Activated naive CD8-positive, alpha-beta T cell treated with anti-CD3 and anti-CD28 coated beads, Interleukin-2, amount 50 U/mL, for 16 hours (primary cell): Measurements from ENCODE around the gene PROM2.

ENCODE experiments used
- DNase-seq: peaks from one replicate; pipeline ENCODE4 v3.0.0-alpha.2; 2020; ENCODE audit warnings: low read depth, low spot score

PROM2 gene

DNA sequence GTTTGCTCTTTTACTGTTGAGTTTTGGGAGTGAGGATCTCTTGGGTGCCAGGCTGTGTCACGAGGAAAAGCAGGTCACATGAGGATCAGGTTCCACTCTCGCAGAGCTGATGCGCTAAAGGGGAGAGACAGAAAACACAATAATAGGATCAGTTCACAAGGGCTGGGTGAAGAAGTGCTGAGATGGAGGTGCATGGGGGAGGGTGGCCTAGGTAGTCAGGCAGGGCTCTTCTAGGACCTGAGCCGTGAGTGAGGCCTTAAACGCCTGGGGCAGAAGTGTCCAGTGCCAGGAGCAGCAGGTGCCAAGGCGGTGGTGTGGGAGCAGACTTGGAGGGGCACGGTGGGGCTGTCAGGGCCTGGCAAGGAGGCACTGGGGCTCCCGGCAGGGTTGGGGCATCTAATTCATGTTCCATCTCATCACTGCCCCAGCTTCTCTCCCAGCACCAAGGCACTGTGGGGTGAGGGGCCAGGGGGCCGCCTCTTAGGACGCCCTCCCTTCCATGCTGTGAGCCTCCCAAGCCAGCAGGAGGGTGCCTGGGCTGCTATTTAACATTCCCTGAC is 32.2 kb downstream of the PROM2 start:
- no peak for DNase-seq

- no peak for DNase-seq
Observed at GRCh38 chr2:95307036-95307435, 32.8 kb downstream of the PROM2 start.

DNA sequence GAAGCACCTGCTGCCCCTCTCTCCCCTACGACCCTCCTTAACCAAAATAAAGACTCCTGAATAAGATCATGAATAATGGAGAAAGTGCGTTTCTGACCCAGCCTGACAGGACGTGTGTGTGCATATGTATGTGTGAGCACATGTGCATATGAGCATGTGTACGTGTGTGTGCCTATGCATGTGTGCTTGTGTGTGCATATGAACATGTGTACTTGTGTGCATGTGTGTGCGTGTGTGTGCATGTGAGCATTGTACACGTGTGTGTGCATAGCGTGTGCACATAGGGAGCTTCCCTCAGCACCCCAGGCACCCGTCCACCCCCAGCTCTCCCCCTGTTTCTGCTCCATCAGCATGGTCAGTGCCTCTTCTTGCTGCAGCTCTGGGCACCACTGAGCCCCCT is 33.6 kb downstream of the PROM2 start:
- DNase-seq: no peak

DNA sequence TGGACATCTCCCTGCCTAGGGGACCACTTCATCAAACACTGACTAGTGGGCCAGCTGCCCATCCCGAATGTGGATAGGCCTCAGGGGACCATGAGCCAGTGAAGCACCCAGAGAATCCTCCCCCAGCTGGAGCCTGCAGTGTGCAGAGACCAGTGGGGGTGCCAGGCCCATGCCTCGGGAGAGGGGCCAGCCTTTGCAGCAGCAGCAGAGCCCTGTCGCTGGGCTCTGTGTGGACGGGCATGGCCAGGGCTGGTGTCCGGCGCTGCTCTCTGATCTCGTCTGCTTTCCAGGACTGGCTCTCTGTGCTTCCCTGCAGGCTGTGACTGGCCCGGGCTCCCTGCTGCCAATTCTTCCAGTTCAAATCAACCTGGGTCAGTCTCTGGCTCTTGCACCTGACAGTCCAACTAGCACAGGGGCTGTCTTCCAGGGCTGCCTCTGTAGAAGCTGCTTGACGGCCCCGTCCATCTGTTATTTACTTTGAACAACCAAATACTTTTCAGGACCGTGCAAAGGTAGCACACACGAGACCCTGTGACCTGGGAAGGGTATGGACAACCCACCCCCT is 34.3 kb downstream of the PROM2 start:
- no peak for DNase-seq

- no peak for DNase-seq
Observed at GRCh38 chr2:95309599-95309998, 35.4 kb downstream of the PROM2 start.

GRCh38 chr2:95310216-95310615 is 36.0 kb downstream of the PROM2 start:
- no peak for DNase-seq

DNA sequence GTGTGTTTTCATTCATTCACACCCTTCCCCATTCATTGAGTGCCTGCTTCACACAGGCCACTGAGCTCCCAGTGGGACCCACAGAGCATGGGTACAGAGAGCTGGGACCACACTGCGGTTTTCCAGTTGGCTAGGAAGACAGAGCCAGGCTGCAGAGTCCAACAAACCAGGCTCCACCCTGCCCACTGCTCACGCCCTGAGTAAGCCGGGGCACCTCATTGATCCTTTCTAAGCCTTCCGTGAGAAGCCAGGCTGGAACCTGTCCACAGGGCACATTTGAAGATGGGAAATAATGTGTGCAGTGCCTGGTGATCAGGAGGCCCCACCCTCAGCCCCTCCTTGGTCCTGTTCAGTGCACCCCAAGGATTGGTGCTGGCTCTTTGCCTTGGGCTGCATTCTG is 36.4 kb downstream of the PROM2 start:
- DNase-seq: no peak

DNA sequence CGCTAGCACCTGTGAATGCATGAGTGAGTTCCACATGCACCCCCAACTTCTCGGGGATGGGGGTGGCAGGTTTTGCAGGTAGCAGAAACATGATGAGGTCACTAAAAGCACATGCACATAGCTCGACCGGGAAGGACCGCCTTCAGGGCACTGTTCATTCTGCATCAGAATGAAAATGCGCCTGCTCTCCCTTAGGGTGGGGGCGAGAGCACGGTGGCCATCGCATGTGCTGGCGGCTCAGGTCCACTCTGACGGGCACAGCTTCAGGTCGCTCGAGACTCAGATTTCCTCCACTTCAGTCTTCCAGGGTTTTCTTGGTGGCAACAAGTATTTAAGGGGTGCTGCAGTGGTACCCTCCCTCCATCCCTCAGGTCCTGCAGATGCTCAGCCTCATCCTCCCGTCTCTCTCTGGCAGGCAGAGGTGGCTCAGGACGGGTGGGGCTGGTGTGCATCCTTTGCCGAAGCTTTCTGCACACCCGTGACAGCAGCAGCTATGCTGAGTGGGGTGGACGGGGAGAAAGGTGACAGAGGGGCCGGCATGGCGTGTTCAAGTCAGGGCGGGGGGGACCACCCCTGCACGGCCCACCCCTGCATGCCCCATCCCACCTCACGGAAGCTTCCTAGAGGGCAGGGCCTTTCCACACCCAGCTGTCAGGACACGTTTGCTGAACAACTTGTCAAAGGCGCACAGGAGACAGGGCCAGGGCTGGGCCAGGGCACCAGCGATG is 37.7 kb downstream of the PROM2 start:
- DNase-seq: no peak

DNA sequence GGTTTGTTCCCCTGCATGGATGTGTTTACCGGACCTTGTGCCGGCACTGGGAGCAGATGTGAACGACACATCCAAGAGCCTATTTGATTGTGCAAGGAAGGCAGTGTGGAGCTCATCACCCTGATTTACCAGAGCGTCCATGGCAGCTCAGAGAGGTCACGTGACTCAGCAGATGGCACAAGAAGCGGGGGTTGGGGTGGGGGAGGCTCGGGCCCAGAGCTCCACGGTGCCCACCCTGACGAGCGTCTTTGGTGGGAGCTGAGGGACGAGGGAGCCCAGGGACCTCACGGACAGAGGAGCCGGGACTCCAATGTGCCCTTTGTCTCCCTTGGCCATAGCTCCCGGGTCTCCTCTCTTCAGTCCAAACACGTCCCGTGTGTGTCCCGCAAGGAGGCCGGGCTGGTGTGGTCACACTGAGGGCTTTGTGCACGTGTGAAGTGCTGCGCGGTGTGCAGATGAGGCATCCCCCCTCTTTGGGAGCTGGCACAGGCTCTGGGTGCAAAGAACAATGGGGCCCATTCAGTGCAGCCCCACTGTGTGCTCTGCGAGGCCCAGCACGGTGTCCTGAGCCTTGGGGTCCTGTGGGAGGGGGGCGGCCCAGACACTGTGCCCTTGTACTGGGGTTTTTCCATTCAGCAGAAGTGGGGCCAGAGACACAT is 38.4 kb downstream of the PROM2 start:
- no peak for DNase-seq

DNA sequence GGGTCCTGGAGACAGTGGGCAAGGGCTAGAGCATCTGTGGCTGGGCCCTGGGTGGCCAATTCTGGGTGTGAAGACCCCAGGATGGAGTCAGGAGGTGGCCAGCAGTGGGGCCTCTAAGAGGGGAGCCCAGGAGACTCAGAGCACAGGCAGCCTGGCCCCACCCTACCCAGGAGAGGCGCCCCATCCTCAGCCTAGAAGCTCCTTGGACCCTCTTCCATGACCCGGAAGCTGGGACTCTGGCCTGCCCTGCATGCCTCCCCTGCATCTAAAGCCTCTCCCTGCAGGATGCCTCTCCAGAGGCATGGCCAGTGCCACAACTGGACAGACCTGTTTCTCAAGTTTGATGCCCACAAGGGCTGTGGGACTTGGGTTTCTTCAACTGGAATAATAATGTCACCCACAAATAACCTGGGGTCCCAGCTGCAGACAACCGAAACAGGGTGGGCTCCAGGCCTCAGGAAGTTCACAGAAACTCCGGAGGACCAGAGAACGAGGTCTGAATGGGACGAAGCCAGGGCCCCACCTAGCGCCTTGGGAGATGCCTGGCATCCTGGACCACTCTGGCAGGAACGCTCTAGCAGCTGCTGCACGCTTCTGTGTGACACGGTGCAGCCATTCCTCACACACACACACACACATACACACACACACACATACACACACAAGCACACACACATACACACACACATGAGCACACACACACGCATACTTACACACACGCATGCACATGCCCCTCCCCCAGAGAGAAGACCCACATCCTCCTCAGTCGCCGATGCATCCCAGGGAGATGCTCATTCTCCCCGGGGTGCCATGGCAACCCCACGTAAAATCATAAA is 39.3 kb downstream of the PROM2 start:
- no peak for DNase-seq

DNA sequence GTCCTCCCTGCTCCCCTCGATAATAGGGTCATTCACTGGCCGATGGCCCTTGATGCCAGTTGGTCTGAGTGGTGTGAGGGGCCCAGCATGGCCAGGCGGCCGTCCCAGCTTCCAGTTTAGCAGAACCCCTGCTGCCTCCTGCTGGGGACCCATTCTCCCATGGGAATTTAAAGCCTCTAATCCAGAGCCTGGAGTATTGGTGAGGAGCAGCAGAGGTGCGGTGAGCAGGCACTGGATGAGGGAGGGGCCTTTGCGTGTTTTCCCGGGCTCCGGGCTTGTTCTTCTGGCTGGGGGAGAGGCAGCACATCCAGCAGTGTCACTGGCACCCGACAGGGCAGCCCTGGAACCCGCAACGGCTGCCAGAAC is 40.3 kb downstream of the PROM2 start:
- DNase-seq: no peak

DNA sequence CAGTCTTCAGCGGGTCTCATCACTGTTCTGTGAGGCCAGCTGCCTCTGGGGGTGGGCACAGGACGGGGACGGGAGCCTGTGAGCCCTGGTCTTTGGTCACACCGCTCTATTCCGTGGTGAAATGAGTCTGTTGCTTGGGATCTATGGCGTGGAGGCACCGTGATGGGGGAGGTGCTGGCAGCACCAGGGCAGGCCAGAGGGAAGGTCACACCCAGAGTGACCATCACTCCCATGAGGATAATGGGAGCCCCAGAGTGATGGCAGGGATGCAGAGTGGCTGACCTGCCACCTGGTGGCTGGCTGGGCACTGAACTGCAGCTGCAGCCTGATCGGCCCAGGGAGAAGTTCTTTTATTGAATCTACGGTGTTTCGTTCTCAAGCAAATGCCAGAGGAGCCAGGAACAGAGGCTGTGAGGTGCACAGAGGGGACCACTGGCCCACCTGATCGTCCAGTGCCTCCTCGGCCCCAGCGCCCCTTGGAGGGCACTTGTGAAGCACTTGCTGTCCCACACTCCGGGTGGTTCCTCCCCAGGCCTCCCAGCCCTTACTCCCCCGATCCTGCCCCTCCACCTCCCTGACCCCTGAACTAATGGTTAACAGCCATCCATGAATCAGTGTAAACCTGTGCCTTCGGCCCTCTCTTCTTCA is 40.8 kb downstream of the PROM2 start:
- no peak for DNase-seq

GRCh38 chr2:95315801-95316411 is 41.7 kb downstream of the PROM2 start:
- DNase-seq: no peak

GRCh38 chr2:95316466-95317122 is 42.3 kb downstream of the PROM2 start:
- no peak for DNase-seq

- DNase-seq: no peak
Observed at GRCh38 chr2:95317123-95317500, 42.9 kb downstream of the PROM2 start.

DNA sequence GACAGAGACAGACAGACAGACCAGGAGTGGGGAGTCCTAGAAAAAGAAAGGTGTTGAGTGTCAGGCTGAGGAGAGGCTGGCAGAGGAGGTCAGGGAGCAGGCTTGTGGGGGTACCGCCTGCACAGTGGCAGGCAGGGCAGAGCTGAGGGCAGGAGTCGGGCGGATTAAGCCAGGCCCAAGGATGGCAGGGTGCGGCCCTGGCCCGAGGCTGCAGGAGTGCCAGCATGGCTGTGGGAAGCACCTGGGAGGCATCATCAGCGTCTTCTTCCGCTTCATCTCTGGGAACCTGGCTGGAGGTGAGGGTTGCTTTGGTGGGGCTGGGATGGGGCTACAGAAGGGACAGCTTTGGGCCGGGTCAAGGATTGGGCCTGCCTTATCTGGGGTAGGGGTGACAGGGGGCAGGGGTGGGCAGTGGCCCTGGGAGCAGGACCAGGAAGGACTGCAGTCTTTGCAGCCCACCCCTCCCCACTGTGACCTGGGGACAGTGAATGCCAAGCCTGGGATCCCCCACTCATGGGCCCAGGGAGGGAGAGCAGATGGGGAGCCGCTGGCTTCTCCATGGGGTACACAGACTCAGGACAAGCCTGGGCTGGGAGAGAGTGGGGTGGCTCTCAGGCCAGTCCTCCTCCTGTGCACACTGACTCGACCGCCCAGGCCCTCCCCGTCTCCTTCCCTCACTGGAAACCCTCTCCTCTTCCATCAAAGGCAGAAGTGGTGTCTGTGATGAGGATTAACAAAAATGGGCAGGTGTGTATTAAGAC is 43.6 kb downstream of the PROM2 start:
- no peak for DNase-seq

DNA sequence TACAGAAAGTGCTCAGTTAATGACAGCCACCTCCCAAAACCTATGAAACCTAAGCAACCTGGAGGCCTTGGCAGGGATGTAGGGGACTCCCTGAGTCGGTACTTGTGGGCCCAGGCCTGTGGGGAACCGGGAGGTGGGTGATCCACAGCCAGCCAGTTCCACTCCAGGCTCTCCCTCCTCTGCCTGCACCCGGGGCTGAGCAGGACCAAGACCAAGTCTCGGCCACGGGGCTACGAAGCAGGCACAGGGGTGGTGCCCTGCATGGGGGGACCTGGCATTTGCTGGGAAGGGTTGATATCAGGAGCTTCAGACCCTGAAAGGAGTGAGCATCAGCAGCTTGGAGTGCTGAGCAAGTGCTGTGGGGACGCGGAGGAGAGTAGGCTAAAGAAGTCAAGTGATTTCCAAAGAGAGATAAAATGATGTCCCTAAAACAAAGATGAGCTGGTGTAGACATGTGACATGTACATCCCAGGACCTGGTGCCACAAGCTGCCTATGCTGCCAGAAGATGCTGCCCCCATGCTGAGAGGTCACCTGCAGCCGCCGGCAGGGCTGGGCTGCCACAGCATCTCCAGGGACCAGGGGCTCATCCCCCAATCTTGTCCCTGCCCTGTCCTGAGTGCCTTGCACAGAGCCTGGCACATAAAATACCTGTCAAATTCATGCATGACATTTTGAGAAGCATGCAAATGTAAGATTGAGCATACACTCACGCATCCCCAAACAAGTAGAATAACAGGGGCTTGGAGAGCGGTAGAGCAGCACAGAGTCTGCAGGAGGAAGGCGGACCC is 44.4 kb downstream of the PROM2 start:
- no peak for DNase-seq

GRCh38 chr2:95319481-95320343 is 45.5 kb downstream of the PROM2 start:
- DNase-seq: no peak
